HG02938 (cell line): Measurements from ENCODE around the gene OSTF1.

Source experiments
- ATAC-seq: cut with Tn5 transposase; IDR thresholded peaks from one replicate; pipeline ENCODE4 v1.9.1; 2021; ENCODE audit warnings: mild to moderate bottlenecking, moderate library complexity; ENCODE audit not compliant: unreplicated experiment

The OSTF1 gene

DNA sequence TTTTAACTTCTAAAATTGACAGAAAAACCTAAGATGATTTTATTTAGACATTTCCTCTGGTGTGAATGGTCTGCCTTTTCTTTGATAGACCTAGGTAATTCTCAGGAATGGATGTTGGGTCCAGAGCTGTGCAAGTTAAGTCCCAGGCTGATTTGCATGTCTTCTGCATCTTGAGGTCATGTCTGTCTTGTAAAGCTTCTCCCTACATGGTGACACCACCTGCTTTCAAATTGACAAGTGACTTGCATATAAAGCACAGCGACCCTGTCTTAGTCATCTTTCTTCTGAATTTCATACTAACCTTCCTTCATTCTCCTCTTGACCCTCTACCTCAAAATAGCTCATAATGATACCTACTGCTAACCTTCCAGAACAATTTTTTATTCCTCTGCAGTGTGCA is 29.2 kb downstream of the OSTF1 start:
- ATAC-seq: no peak

DNA sequence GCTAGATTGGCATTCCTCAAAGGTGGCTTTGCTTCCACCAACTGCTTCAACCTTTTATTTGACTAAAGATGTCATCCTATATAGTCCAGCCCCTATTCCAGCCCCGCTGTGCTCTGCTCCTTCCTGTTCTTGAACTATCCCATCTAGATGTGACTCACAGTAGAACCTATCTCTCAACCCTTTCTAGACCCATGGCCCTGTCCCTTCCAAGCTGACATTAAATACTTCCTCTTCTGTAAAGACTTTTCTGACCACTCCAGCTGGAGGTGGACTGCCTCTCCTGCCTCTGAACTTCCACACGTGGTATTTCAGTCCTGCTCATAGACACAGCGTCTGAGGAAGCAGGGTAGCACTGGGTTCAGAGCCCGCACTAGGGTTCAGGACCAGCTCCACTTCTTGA is 32.4 kb downstream of the OSTF1 start:
- no peak for ATAC-seq

DNA sequence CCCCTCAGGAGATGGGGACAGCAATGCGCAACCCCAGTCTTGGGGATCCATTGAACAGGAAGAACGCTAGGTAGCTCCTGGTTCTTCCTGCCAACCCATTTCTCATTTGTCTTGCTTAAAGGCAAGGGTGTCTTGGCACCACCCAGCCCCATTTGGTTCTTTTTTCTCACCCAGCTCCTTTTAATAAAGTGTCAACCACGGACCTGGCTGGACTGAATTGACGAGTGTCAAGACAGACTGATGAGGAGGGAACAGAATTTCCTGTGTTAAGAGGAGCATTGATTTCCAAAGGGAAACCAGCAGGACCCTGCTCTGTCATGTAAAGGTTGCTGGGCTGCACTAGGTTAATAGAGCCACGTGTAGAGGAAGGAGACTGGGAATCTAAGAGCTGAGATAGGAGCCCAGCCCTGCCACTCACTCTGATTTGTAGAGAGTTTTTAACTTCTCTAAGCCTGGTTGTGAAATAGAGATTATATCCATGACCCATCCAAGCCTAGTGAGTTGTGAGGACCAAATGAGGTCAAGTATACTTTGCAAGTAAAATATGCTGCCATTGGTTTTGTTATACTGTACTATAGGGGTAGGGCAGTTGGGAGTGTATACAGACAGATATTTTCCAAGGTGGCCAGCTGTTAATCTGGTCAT is 33.7 kb downstream of the OSTF1 start:
- ATAC-seq: no peak

DNA sequence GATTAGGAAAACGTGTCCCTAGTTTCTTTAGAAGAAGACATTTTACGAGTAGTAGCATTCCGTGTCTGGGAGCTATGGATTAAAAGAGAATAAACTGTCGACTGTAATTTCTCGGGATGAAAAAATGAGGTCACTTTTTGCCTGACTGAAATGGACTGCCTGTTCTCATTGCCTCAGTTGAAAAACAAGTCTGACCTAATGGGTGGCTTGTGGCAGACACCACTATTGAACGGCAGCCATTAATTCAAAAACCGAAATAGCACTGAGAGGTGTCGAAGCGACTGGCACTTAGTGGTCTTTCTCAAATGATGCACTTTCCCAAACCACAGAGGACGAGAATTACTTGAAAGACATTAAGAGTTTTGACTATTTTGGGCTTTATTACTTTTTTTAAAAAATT is 35.4 kb downstream of the OSTF1 start:
- ATAC-seq: no peak

DNA sequence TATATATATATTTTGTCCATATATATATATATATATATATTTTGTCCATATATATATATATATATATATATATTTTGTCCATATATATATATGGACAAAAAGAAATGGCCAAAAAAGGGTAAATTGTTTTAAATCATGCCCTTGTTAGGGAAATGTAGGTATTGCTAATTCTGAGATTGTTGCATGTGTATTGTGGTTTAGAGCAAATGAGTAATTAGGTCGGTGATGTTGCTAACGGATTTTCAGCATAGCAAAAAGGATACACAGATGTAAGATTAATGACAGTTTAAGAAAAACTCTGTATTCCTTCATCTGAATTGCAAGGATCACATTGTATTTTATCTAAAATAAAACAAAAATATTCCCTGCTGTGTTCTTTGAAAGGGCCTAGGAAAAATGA is 40.2 kb downstream of the OSTF1 start:
- no peak for ATAC-seq

DNA sequence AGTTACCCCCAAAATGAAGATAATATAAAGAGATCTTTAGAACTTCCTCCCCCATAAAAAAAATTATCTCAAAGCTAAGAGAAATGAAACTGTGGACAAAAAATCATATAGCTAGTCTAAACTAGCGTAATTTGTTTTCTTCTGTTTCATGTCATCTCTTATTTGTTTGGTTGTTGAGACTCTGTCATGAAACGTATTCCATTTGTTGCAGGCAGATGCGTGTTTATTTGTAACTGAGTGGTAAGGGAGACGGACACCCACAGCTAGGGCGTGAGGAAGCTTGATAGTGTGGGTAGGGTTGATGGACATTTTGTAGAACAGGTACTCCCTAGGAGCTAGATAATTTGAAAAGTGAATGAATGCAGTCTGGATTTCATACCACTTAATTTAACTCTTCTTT is 41.9 kb downstream of the OSTF1 start:
- ATAC-seq: no peak

DNA sequence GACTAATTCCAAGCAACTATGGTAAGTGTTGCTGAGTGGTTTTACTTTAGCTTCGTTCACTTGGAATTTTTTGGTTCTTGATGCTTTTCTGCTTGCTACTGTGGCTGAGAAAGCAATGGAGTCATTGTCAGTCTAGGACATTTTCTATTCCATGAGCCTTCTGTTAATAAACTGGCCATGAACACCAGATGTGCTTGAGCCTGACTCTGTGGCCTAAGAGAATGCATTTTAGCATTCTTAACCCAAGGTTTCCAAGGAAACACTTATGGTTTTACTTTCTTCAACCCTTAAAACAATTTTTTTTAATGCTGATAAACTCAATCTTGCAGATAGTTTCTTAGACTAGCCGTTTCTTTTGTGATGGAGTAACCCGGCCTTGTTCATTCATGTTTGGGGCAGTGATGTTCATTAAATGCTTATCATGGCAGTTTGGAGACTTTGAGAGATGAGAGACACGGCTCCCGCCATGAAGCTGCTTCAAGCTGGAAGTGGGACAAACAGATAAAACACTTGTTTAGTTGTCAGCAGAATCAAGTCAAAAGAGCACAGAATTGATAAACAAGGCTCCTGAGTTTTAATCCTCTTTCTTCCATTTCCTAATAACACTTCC is 42.4 kb downstream of the OSTF1 start:
- ATAC-seq: no peak

DNA sequence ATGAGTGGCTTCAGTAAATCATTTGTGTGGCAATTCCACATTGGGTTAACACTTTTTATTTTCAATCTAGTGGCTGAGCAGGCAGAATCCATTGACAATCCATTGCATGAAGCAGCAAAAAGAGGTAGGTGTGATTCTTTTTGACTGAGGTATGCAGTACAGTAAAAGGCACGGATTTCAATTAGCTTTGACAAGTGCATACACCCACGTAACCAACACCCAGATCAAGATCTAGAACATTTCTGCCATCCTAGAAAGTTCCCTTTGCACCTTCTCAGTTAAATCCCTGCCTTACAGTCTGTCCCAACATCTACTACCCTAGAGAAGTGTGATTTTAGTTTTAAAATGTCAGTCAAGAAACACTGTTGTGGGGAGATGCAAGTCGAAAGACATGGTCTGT is 43.4 kb downstream of the OSTF1 start:
- no peak for ATAC-seq

DNA sequence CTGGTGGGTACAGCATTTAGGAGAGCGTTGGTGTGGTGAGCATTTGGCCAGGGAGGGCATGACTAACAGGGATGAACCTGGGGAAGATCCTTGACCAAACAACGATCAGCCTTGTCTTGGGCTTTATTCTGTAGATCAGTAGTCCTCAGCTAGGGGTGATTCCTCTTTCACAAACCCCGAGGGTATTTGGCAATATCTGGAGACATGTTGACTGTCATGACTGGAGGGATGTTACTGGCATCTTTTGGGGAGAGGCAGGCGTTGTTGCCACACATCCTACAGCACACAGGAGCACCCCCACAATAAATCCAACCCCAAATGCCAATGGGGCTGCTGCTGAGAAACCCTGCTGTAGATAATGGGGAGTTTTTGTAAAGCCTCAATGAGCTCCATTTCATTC is 43.9 kb downstream of the OSTF1 start:
- ATAC-seq: no peak

DNA sequence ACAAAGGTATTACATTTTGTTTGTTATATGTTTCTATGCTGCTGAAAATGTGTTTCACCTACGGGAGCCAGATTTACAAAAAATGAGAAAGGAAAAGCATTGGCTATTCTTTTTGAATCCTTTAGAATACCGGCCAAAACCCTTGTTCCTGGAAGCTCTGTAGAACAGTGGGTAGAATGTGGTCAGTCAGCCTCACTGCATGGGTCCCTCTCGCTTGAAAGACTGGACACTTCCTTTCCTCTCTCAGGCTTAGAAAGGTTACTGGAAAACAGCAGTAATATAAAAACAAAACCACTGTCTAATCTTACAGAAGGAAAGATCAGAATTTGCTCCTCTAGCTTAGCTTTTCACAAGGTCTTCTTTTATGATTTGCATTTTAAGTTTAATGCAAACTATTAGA is 45.1 kb downstream of the OSTF1 start:
- ATAC-seq: no peak

DNA sequence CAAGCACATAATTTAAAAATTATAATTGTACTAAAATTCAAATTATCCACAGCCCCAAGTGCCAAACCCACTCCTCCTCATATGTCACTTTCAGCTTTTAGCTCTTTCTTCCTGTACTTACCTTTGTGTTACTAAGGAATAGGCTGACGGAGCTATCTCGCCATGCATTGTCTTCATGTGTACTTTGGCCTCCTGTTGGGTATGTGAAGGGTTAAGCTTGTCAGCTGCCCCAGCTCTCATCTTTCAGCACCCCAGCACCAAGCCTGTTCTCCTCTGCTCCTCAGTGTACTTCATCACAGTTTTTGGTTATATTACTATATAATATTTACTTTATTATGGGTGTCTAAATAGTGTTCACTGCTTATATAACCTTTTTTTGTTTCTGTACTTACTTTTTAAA is 46.2 kb downstream of the OSTF1 start:
- ATAC-seq: no peak

DNA sequence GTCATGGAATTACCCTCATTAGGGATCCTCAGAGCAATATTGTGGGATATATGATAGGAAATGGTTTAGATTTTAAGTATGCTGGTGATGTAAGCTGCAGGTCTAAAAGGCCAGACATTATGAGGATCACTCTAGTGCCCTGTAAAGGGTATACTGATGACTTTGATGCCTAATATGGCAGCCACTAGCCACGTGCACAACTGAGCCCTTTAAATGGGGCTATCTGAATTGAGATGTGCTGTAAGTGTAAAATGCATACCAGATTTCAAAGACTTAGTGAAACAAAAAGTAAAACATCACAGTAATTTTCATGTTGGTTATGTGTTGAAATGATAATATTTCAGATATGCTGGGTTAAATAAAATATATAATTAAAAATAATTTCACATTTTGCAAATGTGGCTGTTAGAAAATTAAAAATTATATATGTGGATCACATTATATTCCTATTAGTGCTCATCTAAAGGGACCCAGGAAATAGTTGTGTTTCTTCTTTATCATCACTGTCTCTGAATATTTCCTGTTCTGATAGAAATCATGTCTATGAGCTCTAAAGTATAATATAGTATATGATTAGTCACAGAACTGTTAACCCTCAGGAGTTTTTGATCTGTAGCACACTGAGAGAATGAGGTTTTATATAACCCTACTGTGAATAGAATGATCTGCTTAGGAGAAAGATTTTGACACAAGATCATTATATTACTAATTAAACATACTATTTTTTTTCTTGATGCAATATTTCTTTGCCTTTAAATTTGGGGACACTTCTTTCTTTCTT is 50.1 kb downstream of the OSTF1 start:
- ATAC-seq: no peak

DNA sequence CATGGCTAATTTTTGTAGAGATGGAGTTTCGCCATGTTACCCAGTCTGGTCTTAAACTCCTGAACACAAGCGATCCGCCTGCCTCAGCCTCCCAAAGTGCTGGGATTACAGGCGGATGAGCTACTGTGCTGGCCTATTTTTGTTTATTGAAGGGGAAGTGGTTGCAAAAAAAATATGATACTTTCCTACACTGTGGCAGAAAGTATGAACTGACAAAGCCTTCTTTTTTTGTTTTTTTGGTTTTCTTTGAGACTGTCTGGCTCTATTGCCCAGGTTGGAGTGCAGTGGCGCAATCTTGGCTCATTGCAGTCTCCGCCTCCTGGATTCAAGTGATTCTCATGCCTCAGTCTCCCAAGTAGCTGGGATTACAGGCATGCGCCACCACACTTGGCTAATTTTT is 50.9 kb downstream of the OSTF1 start:
- ATAC-seq: no peak

DNA sequence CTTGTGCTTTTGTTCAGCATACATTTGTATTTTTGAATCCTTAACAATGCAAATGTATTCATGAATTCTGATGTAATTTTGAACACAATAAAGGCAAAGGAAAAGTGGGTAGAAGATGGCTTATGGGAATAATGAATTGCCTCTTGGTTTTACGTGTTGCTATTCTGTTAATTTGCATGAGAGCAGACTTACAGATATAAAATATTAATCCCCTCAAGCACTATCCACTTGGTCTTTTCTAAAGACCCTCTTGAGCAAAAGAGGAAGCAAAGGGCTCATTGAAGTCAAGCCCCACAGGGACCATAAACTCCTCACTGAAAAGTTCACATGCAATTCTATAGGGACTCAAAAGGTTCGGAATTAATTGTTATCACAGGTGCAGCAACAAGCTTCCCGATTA is 51.9 kb downstream of the OSTF1 start:
- ATAC-seq: no peak

DNA sequence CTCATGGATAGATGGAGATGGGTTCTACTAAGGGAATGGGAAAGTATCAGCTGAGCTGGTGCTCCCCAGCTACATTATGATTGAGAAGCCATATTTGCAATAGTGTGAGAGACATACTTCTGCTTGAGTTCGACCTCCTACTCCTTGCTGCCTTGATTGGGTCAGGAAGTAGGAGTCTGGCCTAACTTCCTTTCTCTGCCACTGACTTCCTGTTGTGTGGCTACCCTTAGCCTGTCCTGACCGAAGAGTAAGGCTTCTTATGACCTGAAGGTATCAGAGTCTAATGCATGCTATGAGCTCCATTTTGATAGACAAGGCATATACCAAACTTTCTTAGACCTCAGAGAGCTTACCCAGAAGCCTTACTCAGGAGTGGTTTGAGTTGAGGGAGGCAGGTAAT is 53.9 kb downstream of the OSTF1 start:
- ATAC-seq: no peak

DNA sequence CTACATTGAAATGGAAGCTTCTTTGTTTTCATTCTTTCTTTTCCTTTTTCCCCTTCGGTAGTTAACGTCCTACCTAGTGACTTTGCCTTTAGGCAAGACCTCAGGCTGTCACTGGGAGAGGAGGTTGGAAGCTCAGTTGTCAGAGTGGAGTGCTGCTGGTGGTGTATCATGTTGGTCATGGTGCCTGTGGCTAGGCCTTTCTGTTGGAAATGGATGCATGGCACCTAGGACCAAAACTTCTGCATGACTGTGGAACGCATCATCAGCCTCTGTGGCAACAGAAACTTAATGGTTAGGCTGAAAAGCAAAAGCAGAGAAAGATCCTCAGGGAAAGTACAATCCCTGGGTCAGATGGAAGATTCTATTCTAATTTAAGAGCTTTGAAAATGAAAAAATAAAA is 57.9 kb downstream of the OSTF1 start:
- no peak for ATAC-seq

DNA sequence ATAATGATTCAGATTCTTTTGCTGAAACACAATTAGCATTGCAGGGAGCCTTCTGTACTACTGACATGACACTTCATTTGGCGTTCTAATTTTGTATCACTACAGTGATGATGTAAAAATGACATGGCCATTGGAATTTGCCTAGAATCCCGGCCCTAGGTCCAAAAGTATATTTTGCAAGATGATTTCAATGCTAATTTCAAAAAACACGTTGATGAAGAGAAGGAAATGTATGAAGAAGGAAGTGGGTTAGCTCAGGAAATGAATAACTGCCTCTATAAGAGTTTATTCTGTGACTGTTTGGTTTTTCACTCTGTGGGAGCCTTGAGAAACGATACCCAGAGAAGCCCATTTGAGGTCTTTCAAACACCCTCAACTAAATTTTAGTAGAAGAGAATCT is 59.3 kb downstream of the OSTF1 start:
- ATAC-seq: peak; percentile 43

DNA sequence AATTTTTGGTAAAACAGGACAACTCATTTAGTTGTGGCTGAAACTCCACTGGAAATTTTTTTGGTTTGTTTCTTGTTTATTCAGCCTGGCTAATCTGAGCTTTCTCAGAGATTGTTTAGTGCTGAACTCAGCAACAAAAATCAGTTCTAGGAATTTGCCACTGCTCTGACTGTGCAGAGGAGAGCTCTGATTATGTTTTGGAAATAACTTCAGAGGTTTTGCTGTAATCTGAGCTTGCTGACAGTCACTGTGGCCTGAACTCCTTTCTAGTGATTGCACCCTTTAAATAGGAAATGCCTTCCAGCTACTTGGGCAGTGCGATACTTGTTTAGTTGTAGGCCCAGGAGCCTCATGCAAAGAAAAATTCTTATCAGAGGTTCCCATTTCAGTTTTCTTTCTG is 60.2 kb downstream of the OSTF1 start:
- ATAC-seq: no peak

DNA sequence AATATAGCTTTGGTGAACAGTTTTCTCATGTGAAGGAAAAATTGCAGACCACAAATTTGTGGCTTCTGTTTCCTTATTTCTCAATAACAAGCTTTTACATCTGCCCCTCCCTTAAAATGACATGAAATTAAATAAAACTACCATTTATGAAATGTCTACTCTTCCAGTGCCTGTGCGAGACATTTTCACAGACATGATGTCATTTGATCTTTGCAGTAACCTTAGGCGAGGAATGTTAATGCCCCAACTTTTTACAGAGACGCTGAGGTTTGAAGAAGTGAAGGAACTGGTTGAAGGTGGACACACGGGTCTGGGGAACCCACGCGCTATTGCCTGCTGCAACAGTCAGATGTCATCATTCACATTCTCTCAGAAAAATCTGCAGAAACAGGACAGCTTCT is 61.5 kb downstream of the OSTF1 start:
- no peak for ATAC-seq

DNA sequence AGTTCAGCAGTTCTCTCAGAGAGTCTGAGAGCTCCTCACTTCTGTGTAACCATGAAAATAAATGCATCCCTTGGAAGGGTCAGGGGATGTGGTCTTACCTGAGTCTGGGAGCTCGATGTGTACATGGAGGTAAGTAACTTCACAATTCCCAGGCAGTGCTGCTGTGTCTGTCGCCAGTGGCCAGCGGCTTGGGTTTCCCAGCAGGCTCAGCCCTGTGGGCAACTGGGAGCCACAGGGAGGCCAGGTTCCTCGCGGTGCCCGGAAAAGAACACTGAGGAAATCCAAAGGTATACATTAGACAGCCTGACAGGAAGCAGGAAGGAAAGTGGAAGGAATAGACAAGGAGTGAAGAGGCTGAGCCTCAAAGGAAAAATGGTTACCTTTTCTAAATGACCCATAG is 62.2 kb downstream of the OSTF1 start:
- ATAC-seq: no peak

DNA sequence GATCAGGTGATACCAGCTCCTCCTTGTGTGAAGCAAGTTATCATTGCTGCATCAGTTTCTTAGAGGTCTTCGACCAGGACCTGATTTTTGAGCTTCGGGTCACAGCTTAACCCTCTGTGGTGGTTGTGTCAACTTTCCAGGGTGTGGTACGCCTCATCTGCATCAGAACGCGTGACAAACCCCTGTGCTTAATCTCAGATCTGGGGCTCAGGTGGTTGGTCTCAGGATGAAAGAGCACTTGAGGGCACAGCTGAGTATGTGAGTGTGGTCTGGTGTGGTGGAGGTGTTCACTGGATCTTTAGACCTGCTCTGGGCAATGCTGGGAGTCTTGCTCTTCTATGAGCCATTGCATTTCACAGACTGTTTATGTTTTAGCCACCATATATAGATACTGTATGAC is 64.1 kb downstream of the OSTF1 start:
- no peak for ATAC-seq

DNA sequence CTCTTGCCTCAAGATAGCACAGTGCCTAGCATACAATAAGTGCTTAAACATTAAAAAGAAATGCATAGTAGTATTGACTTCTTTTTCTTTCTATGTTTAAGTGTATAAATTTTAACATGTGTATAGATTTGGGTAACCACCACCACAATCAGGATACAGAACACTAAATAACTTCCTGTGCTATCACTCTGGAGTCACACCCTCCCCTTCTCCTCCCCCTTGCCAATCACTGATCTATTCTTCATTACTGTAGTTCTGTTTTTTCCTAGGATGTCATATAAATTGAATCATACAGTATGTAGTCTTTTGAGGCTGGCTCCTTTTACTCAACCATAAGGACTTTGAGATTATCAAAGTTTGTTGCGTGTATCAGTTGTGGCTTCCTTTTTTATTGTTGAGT is 68.5 kb downstream of the OSTF1 start:
- no peak for ATAC-seq
